Measurements from ENCODE around the gene C3orf20.

Gene C3orf20

GRCh38 chr3:14814411-14814871 is 139.5 kb downstream of the C3orf20 start:
- DNase-seq (ENCODE audit: low spot score) = no peak

DNA sequence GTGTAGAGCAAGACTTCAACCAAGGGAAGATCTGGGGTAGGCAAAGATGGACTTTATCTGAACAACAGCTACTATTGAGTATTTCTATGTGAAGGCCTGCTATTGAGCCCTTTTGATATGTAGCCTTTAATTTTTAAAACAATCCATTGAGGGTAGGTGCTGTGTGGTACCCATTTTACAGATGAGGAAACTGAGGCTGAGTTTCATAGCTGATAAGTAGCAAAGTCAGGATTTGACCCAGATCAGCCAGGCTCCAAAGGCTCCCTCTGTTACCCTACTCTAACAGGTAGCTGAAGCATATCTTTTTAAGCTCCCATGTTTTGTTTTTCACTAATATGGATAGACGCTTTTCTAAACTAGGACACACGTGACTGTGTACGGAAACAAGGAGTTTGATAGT is 141.4 kb downstream of the C3orf20 start:
- DNase-seq (ENCODE audit: low spot score) = no peak

DNA sequence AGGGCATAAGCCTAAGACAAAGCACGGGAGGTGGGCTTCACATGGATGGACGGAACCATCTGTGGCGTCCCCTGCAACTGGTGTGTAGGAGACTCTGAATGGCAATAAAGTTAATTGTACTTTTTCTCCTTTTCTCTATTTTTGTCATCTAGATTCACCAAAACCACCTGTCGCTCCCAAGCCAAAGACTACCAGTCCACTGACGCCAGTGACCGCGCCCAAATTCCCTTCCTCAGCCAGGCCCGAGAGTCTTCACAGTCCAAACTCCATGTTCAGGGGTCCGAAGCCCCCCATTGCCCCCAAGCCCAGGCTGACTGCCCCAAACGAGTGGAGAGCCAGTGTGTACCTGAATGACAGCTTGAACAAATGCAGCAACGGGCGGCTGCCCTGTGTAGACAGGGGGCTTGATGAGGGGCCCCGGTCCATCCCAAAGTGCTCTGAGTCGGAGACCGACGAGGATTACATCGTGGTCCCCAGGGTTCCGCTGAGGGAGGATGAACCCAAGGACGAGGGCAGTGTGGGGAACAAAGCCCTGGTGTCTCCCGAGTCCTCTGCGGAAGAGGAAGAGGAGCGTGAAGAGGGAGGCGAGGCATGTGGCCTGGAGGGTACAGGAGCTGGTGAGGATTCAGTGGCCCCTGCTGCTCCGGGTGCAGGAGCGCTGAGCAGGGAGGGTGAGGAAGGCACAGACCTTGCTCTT is 144.0 kb downstream of the C3orf20 start, which contains the start of gene FGD5:
Gene FGD5, plus strand, starts transcription at position 159 of the 697 bp plus-strand sequence. Its CDS starts 110 bp downstream, at position 269.
- DNase-seq (ENCODE audit: low spot score) = no peak

DNA sequence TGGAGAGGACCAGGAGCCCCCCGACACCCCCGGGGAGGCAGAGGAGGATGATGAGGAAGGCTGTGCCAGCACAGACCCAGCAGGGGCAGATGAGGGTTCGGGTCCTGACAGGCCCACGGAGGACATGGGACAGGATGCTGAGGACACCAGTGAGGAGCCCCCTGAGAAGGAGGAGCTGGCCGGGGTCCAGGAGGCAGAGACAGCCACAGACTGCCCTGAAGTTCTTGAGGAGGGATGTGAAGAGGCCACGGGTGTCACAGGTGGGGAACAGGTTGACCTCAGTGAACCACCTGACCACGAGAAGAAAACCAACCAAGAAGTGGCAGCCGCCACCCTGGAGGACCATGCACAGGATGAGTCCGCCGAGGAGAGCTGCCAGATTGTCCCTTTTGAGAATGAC is 144.7 kb downstream of the C3orf20 start:
- no peak for DNase-seq (ENCODE audit: low spot score)

DNA sequence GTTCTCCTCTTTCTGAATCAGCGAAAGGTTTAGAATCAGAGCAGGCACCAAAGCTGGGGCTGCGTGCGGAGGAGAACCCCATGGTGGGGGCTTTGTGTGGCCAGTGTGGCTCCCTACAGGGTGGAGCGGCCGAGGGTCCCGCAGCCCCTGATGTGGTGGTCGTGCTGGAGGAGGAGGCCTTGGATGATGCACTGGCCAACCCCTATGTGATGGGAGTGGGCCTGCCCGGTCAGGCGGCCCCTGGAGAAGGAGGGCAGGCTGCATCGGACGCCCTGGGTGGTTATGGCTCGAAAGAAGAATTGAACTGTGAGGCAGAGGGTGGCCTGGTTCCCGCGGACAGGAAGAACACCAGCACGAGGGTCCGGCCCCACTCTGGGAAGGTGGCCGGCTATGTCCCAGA is 145.2 kb downstream of the C3orf20 start:
- DNase-seq (ENCODE audit: low spot score) = no peak

DNA sequence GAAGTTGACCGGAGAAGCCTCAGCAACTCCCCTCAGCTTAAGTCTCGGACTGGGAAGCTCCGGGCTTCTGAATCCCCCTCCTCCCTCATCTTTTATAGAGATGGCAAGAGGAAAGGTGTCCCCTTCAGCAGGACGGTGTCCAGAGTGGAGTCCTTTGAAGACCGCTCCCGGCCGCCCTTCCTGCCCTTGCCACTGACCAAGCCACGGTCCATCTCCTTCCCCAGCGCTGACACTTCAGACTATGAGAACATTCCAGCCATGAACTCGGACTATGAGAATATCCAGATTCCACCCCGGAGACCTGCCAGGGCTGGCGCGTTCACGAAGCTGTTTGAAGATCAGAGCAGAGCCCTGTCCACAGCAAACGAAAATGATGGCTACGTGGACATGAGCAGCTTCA is 146.2 kb downstream of the C3orf20 start:
- DNase-seq (ENCODE audit: low spot score) = no peak

GRCh38 chr3:14822134-14822533 is 147.2 kb downstream of the C3orf20 start:
- DNase-seq (ENCODE audit: low spot score) = no peak
